Measurements from ENCODE around the gene SCYL3.
"Not testable (repeated sequence)": the region's sequence is repeated elsewhere in the genome, so short reads cannot be mapped to it uniquely, and the experiment has no call there.

Gene SCYL3

DNA sequence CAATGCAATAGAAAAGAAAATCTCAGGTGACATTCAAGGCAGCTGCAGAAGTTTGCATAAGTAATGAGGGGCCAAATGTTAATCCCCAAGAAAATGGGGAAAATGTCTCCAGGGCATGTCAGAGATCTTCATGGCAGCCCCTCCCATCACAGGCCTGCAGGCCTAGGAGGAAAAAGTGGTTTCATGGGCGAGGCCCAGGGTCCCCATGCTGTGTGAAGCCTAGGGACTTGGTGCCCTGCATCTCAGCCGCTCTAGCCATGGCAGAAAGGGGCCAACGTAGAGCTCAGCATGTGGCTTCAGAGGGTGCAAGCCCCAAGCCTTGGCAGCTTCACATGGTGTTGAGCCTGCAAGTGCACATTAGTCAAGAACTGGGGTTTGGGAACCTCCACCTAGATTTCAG is 21.7 kb downstream of the SCYL3 start:
- not testable (repeated sequence) for FAIRE-seq

DNA sequence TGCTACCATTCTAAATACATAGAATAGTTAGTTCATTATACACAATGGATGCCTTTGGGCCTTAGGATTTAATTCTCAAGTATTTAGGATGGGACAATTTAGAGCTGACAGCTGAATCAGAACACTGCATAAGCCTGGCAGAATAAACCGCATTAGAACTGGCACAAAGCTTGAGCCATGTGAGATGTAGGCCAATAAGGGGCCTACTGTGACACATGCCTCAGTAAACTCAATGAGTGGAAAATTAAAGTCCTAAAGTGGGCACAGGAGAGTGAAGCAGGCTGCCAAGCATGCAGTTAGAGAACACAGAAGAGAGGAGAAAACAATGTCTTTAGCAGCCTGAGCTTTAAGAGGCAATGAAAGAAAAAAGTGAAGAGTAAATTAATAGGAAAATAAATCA is 24.3 kb downstream of the SCYL3 start:
- FAIRE-seq = no peak
- DNase-seq (ENCODE audit: low spot score) = no peak

More for the DNA sequence above, 21.7 kb downstream of the SCYL3 start:
- DNase-seq (ENCODE audit: low spot score) = not testable (repeated sequence)

DNA sequence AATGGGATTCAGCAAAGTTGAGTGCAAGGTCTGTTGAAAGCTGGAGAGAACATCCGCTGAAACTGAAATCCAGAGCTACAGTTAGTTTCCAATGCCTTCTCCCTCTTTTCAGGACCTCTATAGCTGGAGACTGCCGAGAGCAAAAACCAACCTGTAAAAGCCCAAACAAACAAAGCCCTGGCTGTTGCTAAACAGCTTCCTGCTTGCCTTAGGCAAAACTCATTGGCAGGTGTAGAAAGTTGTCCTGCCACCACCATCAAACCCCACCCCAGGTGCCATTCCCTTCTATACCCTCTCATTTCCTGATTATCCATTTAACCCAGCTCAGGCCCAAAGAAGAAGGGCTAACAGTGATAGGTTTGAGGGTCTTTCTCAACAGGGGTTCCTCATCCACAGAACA is 24.7 kb downstream of the SCYL3 start:
- DNase-seq (ENCODE audit: low spot score) (no peak), FAIRE-seq (no peak)

DNA sequence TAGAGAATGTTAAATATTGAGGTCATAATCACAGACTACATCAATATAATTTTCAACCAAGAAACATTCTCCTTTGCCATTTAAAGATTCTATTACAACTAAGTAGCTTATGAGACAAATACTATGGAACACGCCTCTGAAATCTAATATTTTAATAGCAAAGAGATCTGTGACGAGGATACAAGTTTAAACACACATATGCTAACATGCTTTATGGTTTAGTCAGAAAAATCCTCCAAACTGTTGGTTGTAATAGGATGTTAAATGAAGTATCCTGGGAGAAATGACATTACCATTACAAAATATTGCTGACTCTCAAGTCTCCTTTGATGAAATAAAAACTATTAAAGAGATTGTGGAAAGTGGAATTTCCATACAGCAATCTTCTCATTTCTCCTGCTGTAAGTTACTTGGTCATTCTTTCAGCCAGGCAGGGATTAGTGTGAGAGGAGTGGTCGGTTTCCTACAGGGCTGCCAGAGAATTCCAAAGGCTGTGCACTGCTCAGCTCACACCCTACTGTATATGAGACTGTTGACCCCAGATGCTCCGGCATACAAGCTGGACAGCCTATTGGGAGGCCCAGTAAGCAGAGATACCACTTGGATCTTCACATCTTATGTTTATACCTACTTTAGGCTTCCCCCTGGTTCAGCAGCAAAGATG is 26.6 kb downstream of the SCYL3 start:
- DNase-seq (ENCODE audit: low spot score) (no peak), FAIRE-seq (no peak)

DNA sequence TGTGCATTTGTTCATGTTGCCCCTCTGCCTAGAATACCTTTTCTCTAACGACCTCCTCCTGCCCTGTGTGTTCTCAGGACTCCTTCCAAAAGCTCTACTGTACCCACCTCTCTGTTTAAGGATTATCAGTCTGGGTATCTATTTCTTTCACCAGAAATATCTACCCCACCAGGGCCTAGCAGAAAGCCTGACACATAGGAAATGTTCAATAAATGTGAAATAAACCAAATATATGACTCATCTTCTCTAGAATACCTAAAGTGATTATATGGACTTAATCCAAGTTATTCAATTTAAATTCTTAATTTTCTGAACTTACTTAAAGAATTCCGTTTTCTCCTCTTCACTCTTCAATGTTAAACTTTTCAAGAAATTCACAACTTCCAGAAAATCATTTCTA is 27.1 kb downstream of the SCYL3 start:
- FAIRE-seq = no peak

DNA sequence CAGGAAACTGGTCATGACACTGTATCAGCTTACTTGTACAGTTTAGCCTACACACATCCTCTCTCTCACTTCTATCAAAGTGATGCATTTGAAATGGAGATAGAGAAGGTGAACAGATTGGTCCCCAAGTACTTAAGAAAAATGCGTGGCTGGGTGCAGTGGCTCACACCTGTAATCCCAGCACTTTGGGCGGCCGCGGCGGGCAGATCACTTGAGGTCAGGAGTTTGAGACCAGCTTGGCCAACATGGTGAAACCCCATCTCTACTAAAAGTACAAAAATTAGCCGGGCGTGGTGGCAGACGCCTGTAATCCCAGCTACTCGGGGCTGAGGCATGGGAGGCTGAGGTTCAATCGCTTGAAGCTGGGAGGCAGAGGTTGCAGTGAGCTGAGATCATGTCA is 29.2 kb downstream of the SCYL3 start:
- FAIRE-seq; DNase-seq (ENCODE audit: low spot score): not testable (repeated sequence)

More for the DNA sequence above, 27.1 kb downstream of the SCYL3 start:
- no peak for DNase-seq (ENCODE audit: low spot score)

DNA sequence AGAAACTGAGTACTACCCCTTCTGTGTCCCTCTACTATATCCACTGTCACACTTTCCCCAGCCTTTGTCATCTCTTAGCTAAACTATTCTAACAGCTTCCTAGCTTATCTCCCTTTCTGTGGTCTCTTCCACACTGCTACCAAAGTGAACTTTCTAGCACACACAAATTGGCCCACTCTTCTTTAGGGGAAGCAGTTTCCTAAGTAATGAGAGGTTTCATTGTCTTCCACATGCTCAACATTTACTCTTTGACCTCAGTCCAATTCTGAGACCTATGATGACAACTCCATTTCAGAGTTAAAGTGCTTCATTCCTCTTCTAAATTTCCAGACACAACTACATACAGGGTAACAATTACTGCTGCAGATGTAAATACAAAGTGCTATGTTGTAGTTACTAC is 32.9 kb downstream of the SCYL3 start:
- DNase-seq (ENCODE audit: low spot score) (no peak), FAIRE-seq (no peak)

DNA sequence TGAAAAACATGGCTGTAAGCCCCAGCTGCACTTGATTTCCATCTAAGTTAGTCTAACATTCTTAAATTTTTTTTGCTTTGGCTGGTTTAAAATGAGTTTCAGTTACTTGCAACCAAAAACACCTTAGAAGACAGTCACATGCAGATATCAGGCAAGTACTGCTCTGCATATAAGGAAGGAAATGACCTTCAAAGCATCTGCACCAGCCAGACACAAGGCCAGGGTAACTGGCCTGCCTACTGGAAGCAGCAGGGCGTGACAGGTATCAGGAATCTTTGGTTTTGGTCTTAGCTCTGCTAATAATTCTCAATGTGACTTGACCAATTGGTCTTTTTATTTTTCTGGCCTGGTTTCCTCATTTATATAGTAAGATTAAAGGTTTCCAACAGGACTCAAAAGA is 33.5 kb downstream of the SCYL3 start:
- FAIRE-seq (no peak), DNase-seq (ENCODE audit: low spot score) (no peak)

DNA sequence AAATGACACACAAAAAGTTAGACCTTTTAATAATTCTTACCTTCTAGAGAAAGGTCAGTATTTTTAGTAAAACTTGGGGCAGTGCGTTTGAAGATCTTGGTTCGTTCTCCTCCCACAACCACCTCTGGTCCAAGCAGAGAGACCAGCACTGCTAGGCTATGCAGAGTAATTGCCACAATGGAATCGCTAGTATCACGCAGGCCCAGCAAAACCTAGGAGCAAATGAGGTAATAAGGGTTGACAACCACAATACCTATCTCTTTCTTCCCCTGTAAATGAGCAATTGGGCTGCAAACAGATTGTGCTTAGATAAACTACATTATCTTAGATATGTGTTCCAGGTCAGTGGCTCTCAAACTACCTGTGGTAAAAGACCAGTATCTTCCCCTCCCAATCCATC is 34.7 kb downstream of the SCYL3 start:
- no peak for FAIRE-seq

DNA sequence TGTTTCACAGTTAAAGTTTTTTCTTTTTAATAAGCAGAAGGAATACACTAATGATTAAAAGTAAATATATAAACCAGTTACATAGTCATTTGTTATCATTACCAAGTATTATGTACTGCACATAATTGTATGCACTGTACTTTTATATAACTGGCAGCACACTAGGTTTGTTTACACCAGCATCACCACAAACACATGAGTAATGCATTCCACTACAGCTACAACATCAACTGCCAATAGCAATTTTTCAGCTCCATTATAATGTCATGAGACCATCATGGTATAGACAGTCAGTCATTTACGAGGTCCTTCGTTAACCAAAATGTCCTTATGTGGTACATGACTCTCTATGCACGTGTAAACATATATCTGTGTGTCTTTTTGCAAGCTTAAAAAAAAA is 35.2 kb downstream of the SCYL3 start:
- DNase-seq (ENCODE audit: low spot score) = no peak
- FAIRE-seq = no peak

More for the DNA sequence above, 34.7 kb downstream of the SCYL3 start:
- no peak for DNase-seq (ENCODE audit: low spot score)

DNA sequence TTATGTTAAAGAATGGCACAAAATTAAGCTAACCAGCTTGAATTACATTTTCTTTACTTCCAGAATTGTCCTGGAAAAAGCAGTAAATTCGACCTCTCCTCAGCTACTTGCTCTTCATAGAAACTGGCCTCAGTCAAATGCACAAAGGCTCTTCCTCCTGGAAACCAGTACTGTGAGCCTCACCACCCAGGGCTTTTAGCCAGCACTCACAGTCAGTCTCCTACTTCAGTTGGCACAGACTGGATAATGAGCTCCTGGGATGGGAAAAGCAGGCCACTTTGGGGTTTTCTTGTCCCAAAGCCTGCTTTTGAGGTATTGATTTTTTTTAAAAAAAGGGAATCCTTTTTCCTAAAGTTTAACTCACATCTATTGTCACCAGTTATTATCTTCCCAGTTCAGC is 40.4 kb downstream of the SCYL3 start:
- FAIRE-seq (no peak), DNase-seq (ENCODE audit: low spot score) (no peak)

DNA sequence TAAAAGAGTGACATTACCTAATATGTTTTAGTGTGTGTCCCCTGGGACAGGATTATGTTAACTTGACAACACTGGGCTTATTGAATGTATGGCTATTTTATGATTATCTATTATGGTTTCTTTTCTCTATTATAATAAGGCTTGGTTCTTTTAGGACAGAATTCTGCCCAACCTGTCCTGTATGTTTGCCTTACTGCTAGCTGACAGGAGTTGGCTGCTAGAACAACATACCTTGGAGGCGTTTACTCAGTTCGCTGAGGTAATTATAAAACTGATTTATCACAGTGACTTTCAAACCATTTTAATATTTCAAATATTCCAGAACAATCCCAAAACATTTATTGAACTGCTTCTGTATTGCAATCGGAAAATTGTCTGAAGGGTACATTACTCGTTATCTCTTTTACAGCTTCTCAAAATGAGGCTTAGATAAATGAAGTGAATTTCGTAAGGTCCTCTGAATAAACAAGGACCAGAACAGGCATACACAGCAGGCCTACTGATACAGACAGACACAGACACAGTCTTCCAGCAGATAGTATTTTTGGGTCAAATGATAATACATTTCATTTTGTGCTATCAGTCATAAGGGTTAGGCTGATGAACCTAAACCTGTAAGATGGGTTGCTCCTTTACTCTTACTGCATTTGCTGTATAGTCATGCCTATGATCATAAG is 44.2 kb downstream of the SCYL3 start:
- DNase-seq (ENCODE audit: low spot score) = no peak
- FAIRE-seq = no peak

DNA sequence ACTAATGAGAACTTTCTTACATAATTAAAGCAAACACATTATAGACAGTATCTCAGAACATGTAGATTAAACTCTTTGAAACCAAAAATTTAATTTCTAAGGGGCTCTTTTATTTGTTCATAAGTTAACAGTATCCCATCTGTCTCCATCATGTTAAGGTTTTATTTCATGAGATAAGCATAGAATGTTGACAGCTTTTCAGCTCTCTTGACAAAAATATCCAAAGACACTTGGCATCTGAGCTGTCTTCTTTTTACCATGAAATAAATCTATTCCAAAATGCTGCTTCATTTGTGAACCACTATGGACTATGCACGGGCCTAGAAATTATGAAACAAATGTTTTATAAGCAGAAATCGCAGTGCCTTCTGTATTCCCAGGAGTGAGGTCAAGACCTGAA is 45.2 kb downstream of the SCYL3 start:
- FAIRE-seq (no peak), DNase-seq (ENCODE audit: low spot score) (no peak)

DNA sequence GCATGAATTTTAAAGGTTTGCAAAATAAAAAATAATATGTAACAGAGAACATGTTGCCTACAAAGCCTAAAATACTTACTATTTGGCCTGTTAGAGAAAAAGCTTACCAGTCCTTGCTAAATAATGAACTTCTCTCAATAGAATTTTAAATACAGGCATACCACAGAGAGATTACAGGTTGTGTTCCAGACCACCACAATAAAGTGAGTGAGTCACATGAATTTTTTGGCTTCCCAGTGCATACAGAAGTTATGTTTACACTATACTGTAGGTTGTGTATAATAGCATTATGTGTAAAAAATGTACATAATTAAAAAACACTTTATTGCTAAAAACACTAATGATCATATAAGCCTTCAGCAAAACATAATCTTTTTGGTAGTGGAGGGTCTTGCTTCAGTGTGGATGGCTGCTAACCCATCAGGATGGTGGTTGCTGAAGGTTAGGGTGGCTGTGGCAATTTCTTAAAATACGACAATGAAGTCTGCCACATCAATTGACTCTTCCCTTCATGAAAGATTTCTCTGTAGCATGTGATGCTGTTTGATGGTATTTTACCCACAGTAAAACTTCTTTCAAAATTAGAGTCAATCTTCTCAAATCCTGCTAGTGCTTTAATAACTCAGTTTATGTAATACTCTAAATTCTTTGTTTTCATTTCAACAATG is 48.6 kb downstream of the SCYL3 start:
- no peak for DNase-seq (ENCODE audit: low spot score)
- FAIRE-seq = no peak

DNA sequence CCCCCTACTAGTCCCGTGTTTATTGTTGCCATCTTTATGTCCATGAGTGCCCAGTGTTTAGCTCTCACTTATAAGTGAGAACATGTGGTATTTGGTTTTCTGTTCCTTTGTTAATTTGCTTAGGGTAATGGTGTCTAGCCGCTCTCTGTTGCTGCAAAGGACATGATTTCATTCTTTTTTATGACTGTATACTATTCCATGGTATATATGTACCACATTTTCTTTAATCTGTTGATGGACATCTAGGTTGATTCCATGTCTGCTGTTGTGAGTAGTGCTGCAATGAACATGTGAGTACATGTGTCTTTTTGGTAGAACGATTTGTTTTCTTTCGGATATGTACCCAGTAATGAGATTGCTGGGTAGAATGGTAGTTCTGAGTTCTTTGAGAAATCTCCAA is 54.8 kb downstream of the SCYL3 start:
- DNase-seq (ENCODE audit: low spot score) = no peak
- no peak for FAIRE-seq

DNA sequence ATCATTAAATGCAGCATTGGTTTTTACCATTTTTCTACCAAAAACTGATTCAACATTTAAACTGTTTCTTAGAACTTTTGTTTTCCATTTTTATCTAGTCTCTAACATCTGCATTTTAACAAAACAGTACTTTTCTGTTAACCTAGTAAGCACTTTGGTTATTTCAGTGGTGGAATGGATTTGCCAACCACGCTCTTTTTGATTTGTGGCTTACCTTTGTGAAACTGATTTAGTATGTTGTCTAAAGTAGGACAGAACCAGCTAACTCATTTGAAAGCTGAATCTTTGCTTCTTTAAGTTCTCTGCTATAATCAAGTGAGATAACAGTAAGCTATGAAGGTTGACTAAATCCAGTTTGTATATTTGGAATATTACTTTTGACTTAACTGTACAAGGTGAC is 57.5 kb downstream of the SCYL3 start:
- DNase-seq (ENCODE audit: low spot score) = no peak
- FAIRE-seq = no peak

DNA sequence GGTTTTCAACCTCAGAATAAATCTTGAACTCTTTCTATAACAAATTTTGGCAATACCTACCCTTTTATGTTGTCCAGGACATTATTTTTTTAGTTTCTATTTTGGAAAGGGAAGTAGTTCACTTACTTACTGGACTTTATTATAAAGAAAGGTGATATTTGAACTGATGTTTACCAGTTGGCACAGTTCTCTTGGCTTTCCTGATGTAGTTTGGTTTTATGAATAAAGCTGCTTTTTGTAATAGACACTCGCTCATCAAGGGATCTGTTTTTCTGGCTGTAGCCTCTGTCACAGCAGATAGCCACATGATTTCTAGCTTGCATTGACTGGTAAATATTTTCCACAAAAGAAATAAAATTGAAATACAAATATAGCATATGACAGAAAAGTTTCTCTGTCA is 58.0 kb downstream of the SCYL3 start:
- no peak for FAIRE-seq
- no peak for DNase-seq (ENCODE audit: low spot score)

DNA sequence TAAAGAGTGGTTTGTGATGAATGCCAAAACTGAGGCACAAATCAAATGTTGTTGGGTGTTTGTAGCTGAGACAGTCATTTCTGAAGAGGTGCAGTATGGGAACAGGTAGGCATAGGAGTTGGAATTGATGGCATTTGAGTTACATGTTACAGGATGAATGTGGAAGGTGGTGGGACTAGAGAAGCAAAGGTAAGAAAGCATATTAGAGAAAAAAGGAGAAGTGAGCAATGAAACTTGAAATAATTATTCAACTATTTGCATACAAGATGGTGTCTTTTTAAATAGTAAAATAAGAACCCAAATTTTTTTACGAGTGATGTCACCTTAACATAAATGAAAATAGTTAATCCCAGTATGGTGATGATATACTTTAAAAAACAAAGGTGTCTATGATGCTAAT is 58.8 kb downstream of the SCYL3 start:
- DNase-seq (ENCODE audit: low spot score) (no peak), FAIRE-seq (no peak)

DNA sequence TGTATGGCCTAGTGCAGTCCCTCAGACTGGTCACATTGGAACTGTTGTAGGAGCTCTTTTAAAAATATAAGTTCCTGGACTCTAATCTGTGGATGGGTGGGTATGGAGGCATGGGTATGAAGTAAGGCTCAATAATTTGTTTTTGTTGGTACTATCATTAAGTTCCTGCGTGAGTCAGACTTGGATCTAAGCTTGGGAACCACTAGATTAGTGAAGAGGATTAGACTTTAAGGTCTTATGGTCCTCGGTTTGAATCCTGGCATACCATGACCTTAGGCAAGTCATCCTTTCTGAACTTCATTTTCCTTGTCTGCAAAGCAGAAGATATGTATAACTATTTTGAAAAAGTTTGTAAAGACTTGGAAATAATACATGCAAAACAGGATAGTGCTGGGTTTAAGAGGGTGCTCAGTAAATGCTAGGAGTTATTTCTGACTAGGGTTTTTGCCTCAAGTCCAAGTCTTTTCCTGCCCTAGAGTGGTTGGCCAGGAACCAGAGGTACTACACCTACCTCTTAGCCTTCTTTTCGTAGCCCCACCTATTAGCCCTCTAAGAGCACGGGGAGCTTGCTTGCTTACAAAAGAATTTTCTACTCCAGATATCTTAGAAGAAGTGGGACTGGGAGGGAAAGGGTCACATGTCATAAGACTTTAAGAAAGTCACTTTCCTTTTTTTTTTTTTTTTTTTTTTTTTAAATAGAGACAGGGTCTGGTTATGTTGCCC is 60.4 kb downstream of the SCYL3 start:
- DNase-seq (ENCODE audit: low spot score) (no peak), FAIRE-seq (no peak)

DNA sequence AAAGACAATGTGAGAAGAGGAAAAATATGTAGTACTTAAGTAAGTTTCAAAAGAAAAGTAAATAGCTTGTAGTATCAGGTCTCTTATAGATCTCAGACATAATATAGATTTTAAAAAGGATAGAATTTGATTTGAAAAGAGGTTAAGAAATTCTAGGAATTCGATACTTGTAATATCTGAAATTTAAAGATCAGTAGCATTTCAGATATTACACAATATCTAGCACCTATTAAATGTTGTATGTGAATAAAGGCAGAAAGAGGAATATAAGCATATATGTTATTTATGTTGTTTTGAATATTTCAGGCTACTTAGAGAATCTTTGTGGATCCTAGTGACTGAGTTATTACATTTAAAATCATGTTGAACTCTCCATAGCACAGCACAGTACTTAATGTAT is 64.0 kb downstream of the SCYL3 start:
- DNase-seq (ENCODE audit: low spot score) (no peak), FAIRE-seq (no peak)

DNA sequence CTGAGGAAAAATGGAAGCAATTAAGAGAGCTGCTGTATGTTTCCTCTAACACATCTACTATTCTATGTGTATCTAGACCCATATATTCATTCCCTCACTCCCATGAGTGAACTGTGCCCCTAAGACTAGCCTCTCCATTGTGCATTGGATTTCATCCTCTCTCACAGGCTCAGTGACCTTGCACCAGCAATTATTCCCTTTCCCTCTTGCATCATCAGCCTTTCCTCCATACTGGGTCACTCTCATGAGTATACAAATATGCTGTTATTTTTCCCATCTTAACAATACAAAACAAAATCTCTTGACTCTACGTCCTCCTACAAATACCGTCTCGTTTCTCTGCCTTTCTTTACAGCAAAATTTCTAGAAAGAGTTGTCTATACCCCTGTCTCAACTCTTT is 69.5 kb downstream of the SCYL3 start:
- DNase-seq (ENCODE audit: low spot score) = no peak
- FAIRE-seq = no peak

DNA sequence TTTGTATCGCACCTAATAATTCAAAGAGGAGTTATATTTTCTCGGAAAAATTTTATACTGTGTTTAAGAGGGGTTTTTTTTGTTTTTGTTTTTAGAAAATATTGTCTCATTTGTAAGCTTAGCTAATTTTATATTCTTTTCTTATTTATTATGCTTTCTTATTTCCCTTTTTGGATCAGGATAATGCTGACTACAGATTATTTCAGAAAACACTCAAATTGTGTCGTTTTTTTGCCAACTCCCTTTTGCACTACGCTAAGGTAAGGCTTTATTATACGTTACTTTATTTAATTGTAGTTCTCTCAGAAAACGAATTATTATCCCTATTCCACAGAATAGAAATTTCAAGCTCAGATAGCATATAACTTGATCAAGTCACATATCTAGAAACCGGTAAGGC is 72.2 kb downstream of the SCYL3 start:
- no peak for FAIRE-seq
- no peak for DNase-seq (ENCODE audit: low spot score)

Data from urothelium cell line (cell line).